PC-3 (cell line): ENCODE data around the gene TERB1.
A peak's percentile ranks its signal among the peaks of the same experiment; 100 is the strongest.

Experiments
- CTCF ChIP-seq: fragments of 300-600 bp; sonication (generic); conservative IDR thresholded peaks from 2 replicates; pipeline ENCODE4 v1.5.1; 2017; ENCODE audit warnings: antibody characterized with exemption, low read depth, mild to moderate bottlenecking, low read length
- EZH2 ChIP-seq: fragments of 300-600 bp; sonication (generic); IDR thresholded peaks from one replicate; pipeline ENCODE4 v1.6.1; 2017; ENCODE audit warnings: antibody characterized with exemption, mild to moderate bottlenecking, low read length; ENCODE audit not compliant: unreplicated experiment
- EZH2phosphoT487 ChIP-seq: fragments of 300-600 bp; sonication (generic); IDR thresholded peaks from 2 replicates; pipeline ENCODE4 v1.6.1; 2018; ENCODE audit warnings: mild to moderate bottlenecking, antibody characterized with exemption, low read length, borderline replicate concordance

- TF ChIP-seq CTCF, result peak; percentile 74
- TF ChIP-seq EZH2phosphoT487, result no peak
- TF ChIP-seq EZH2, result no peak
These were observed 61.4 kb downstream of the TERB1 start for GRCh38 chr16:66740010-66740409.
